HepG2 (cell line): ENCODE data around the gene TUFM. TPM values are rescaled to one million over a fixed set of nuclear protein-coding genes. Genes with fewer than 3 reads are reported as not detected.

Source experiments
- AFF4 ChIP-seq: sonication (generic); formaldehyde crosslinking; IDR thresholded peaks from 2 replicates; pipeline ENCODE4 v1.4.0; 2020; ENCODE audit warnings: missing genetic modification reagents
- CEBPZ ChIP-seq: IDR thresholded peaks from 2 replicates; pipeline ENCODE4 v1.6.1; 2012; ENCODE audit warnings: low read length, improper control_type of control experiment
- ELF3 ChIP-seq: IDR thresholded peaks from 2 replicates; pipeline ENCODE4 v1.6.1; 2016; ENCODE audit warnings: missing genetic modification reagents, missing compliant biosample characterization
- FIP1L1 ChIP-seq: fragments of 200-400 bp; formaldehyde crosslinking; IDR thresholded peaks from 2 replicates; pipeline ENCODE4 v1.6.1; 2018; ENCODE audit warnings: low read depth, mild to moderate bottlenecking, low read length, moderate library complexity, borderline replicate concordance; ENCODE audit not compliant: insufficient read depth
- MEIS2 ChIP-seq: sonication (generic); formaldehyde crosslinking; IDR thresholded peaks from 2 replicates; pipeline ENCODE4 v1.9.0; 2021; ENCODE audit warnings: mild to moderate bottlenecking, missing genetic modification reagents
- MXD1 ChIP-seq: sonication (generic); formaldehyde crosslinking; IDR thresholded peaks from 2 replicates; pipeline ENCODE4 v1.4.0; 2020; ENCODE audit warnings: mild to moderate bottlenecking, missing genetic modification reagents
- NAIF1 ChIP-seq: sonication (generic); formaldehyde crosslinking; IDR thresholded peaks from 2 replicates; pipeline ENCODE4 v1.5.0; 2020; ENCODE audit warnings: mild to moderate bottlenecking, missing genetic modification reagents, borderline replicate concordance
- PRPF4 ChIP-seq: fragments of 200-400 bp; formaldehyde crosslinking; IDR thresholded peaks from 2 replicates; pipeline ENCODE4 v1.6.1; 2016; ENCODE audit warnings: low read length, low read depth; ENCODE audit not compliant: poor library complexity, severe bottlenecking
- PTBP1 ChIP-seq: fragments of 200-400 bp; formaldehyde crosslinking; IDR thresholded peaks from 2 replicates; pipeline ENCODE4 v1.6.1; 2018; ENCODE audit warnings: low read length, low read depth; ENCODE audit not compliant: poor library complexity, severe bottlenecking
- RBFOX2 ChIP-seq: fragments of 200-400 bp; formaldehyde crosslinking; IDR thresholded peaks from 2 replicates; pipeline ENCODE4 v1.6.1; 2017; ENCODE audit warnings: low read depth, mild to moderate bottlenecking, low read length
- REXO4 ChIP-seq: sonication (generic); formaldehyde crosslinking; IDR thresholded peaks from 2 replicates; pipeline ENCODE4 v1.8.0; 2022; ENCODE audit warnings: missing genetic modification reagents, mild to moderate bottlenecking, borderline replicate concordance
- SALL2 ChIP-seq: sonication (generic); formaldehyde crosslinking; IDR thresholded peaks from 2 replicates; pipeline ENCODE4 v1.8.1; 2023; ENCODE audit warnings: mild to moderate bottlenecking, missing genetic modification reagents, inconsistent platforms
- TBX2 ChIP-seq: sonication (generic); formaldehyde crosslinking; IDR thresholded peaks from 2 replicates; pipeline ENCODE4 v1.5.0; 2020; ENCODE audit warnings: missing genetic modification reagents, mild to moderate bottlenecking, borderline replicate concordance
- TCF7 ChIP-seq: sonication (generic); IDR thresholded peaks from 2 replicates; pipeline ENCODE4 v1.6.1; 2016; ENCODE audit warnings: antibody characterized with exemption, low read depth
- ZNF10 ChIP-seq: sonication (generic); formaldehyde crosslinking; IDR thresholded peaks from 2 replicates; pipeline ENCODE4 v1.4.0; 2020; ENCODE audit warnings: mild to moderate bottlenecking, low read depth, missing genetic modification reagents, borderline replicate concordance
- ZNF124 ChIP-seq: sonication (generic); formaldehyde crosslinking; IDR thresholded peaks from 2 replicates; pipeline ENCODE4 v1.4.0; 2020; ENCODE audit warnings: missing genetic modification reagents
- ZNF577 ChIP-seq: sonication (generic); formaldehyde crosslinking; IDR thresholded peaks from 2 replicates; pipeline ENCODE4 v1.4.0; 2020; ENCODE audit warnings: mild to moderate bottlenecking, low read depth, missing genetic modification reagents, borderline replicate concordance
- ZNF782 ChIP-seq: sonication (generic); formaldehyde crosslinking; IDR thresholded peaks from 2 replicates; pipeline ENCODE4 v1.4.0; 2020; ENCODE audit warnings: missing genetic modification reagents, mild to moderate bottlenecking, borderline replicate concordance
- ZSCAN22 ChIP-seq: sonication (generic); formaldehyde crosslinking; IDR thresholded peaks from 2 replicates; pipeline ENCODE4 v1.4.0; 2020; ENCODE audit warnings: mild to moderate bottlenecking, missing genetic modification reagents
- polyA plus RNA-seq, 8 experiments: library from polyadenylated mRNA; depleted of rRNA in 3 of 8; stranded (reverse) in 7 of 8; unstranded in 1 of 8; fragments of >200 nt; fragmentation: Illumina TruSeq in 4 of 8; extraction: Trizol in 4 of 8; gene quantifications; 2 replicates each; pipeline versions ENCODE4 v1.2.1 to v1.2.3, GENCODE V29; 2011 to 2016; ENCODE audit warnings: low read depth in 4 of 8, missing spikeins in 1 of 8, mixed read lengths in 1 of 8; ENCODE audit not compliant: insufficient read depth in 1 of 8
- total RNA-seq, 5 experiments: library from RNA; depleted of rRNA; stranded (reverse); fragments of >200 nt; fragmentation: Illumina TruSeq; extraction: Trizol; gene quantifications; 2 replicates each; pipeline ENCODE4 v1.2.3, GENCODE V29; 2016; ENCODE audit warnings: low read depth in 1 of 5

The TUFM gene
- total and polyA plus RNA-seq, 2 of the 13 experiments (the other 11 are each of a cell fraction or from before 2014, with no cell fraction given) = 206 to 298 TPM

GRCh38 chr16:28823873-28824716 lies 22.1 kb downstream of the TUFM start (continued):
- TF ChIP-seq CEBPZ (no peak), ZNF124 (CRISPR knock-in tag) (peak; percentile 32; the same call in 1 of the 2 replicates), MEIS2 (CRISPR knock-in tag) (no peak; the same call in 1 of the 2 replicates), TBX2 (CRISPR knock-in tag) (peak; percentile 90; the same call in 1 of the 2 replicates), SALL2 (CRISPR knock-in tag) (0 out of 2 replicates have a peak, but pooled peaks have one; percentile 41), AFF4 (CRISPR knock-in tag) (no peak), TCF7 (no peak), ZNF577 (no peak), ZSCAN22 (CRISPR knock-in tag) (peak; percentile 86; the same call in 1 of the 2 replicates), ZNF782 (CRISPR knock-in tag) (peak; percentile 34; the same call in 1 of the 2 replicates), ZNF10 (CRISPR knock-in tag) (no peak), NAIF1 (CRISPR knock-in tag) (no peak), FIP1L1 (no peak), ELF3 (CRISPR knock-in tag) (no peak; the same call in 1 of the 2 replicates), PTBP1 (peak; percentile 41), REXO4 (CRISPR knock-in tag) (no peak), RBFOX2 (peak; percentile 96), PRPF4 (no peak), MXD1 (CRISPR knock-in tag) (peak; percentile 49)
